Breast epithelium (tissue), 3 donors: ENCODE data around the gene MLLT6.

Experiments used
- POLR2A ChIP-seq: fragments of 450-650 bp; IDR thresholded peaks from one replicate; pipeline ENCODE4 v1.6.1; 2016; ENCODE audit warnings: antibody characterized with exemption, mild to moderate bottlenecking, moderate library complexity
- POLR2AphosphoS5 ChIP-seq, 3 donors: sonication (generic); formaldehyde crosslinking; IDR thresholded peaks; one replicate each; pipeline ENCODE4 v1.6.1; 2017; ENCODE audit warnings: antibody characterized with exemption in 3 of 3
- TF ChIP-seq, protein P1 (sequence below), 3 donors: fragments of 450-650 bp; IDR thresholded peaks; one replicate each; pipeline ENCODE4 v1.5.1; 2016 to 2017; ENCODE audit warnings: antibody characterized with exemption in 3 of 3, mild to moderate bottlenecking in 3 of 3, moderate library complexity in 3 of 3

- TF ChIP-seq, protein P1, sequence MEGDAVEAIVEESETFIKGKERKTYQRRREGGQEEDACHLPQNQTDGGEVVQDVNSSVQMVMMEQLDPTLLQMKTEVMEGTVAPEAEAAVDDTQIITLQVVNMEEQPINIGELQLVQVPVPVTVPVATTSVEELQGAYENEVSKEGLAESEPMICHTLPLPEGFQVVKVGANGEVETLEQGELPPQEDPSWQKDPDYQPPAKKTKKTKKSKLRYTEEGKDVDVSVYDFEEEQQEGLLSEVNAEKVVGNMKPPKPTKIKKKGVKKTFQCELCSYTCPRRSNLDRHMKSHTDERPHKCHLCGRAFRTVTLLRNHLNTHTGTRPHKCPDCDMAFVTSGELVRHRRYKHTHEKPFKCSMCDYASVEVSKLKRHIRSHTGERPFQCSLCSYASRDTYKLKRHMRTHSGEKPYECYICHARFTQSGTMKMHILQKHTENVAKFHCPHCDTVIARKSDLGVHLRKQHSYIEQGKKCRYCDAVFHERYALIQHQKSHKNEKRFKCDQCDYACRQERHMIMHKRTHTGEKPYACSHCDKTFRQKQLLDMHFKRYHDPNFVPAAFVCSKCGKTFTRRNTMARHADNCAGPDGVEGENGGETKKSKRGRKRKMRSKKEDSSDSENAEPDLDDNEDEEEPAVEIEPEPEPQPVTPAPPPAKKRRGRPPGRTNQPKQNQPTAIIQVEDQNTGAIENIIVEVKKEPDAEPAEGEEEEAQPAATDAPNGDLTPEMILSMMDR (IDR thresholded peaks at IDR 0.05) = no peak
- TF ChIP-seq POLR2A = no peak
- no peak for TF ChIP-seq POLR2AphosphoS5 (IDR thresholded peaks at IDR 0.05)
Measured at GRCh38 chr17:38753071-38753506, 48.0 kb downstream of the MLLT6 start.
